Upper lobe of left lung (tissue), 6 donors: ENCODE measurements around the gene NCBP3. TPM values are rescaled to one million over a fixed set of nuclear protein-coding genes. Genes with fewer than 3 reads are reported as not detected.

Experiments used
- ATAC-seq, 2 donors: fragments of 200-7000 bp; cut with Tn5 transposase; one replicate each; pipeline ENCODE4 v1.9.1; 2022; ENCODE audit warnings: mild to moderate bottlenecking in 2 of 2, moderate library complexity in 2 of 2; ENCODE audit not compliant: low FRiP score in 2 of 2
- DNase-seq, 2 donors: peaks; one replicate each; pipeline ENCODE4 v3.0.0-alpha.2; 2019 to 2020
- H3K27ac ChIP-seq, 4 donors: fragments of 200-600 bp; sonication (generic); one replicate each; pipeline ENCODE4 v1.5.1; 2016 to 2019
- H3K27me3 ChIP-seq, 4 donors: fragments of 200-600 bp; sonication (generic); one replicate each; pipeline ENCODE4 v1.5.1; 2017 to 2019
- H3K36me3 ChIP-seq, 4 donors: fragments of 200-600 bp; sonication (generic); one replicate each; pipeline ENCODE4 v1.5.1; 2016 to 2019
- H3K4me1 ChIP-seq, 4 donors: fragments of 200-600 bp; sonication (generic); one replicate each; pipeline ENCODE4 v1.5.1; 2018 to 2019
- H3K4me3 ChIP-seq, 4 donors: fragments of 200-600 bp; sonication (generic); one replicate each; pipeline ENCODE4 v1.5.1; 2017 to 2019; ENCODE audit warnings: mild to moderate bottlenecking in 2 of 4, moderate library complexity in 1 of 4
- H3K9me3 ChIP-seq, 4 donors: fragments of 200-600 bp; sonication (generic); one replicate each; pipeline ENCODE4 v1.5.1; 2018 to 2019
- CTCF ChIP-seq, 6 experiments: fragments of 450-650 bp in 4 of 6; fragments of 200-600 bp in 2 of 6; sonication (generic) in 2 of 6; IDR thresholded peaks; one replicate each; pipeline ENCODE4 v1.5.1; 2016 to 2019; ENCODE audit warnings: antibody characterized with exemption in 6 of 6
- EP300 ChIP-seq, 4 donors: sonication (generic); formaldehyde crosslinking; IDR thresholded peaks; one replicate each; pipeline ENCODE4 v1.5.1; 2017; ENCODE audit warnings: antibody characterized with exemption in 4 of 4, control low read depth in 2 of 4
- POLR2A ChIP-seq, 4 donors: fragments of 450-650 bp; IDR thresholded peaks; one replicate each; pipeline ENCODE4 v1.5.1; 2016 to 2017; ENCODE audit warnings: antibody characterized with exemption in 4 of 4, mild to moderate bottlenecking in 2 of 4
- POLR2AphosphoS5 ChIP-seq, 2 donors: sonication (generic); formaldehyde crosslinking; IDR thresholded peaks; one replicate each; pipeline ENCODE4 v1.5.1; 2017; ENCODE audit warnings: antibody characterized with exemption in 2 of 2
- WGBS, 2 donors: methylation state at CpG; one replicate each; pipeline ENCODE4 v1.1.5; 2017 to 2018; 5-methylcytosine and 5-hydroxymethylcytosine counted together
- total RNA-seq, 6 donors: library from RNA; depleted of rRNA in 4 of 6; stranded (reverse); fragments of >200 nt in 4 of 6; gene quantifications; one replicate each; pipeline versions ENCODE4 v1.1.0 to v1.2.1, GENCODE V29; 2016 to 2021
- donor health status: DM: no; HTN: no; CAD: no; lungs with moderate emphysema.
- donor health status: DM: no; HTN: yes; CAD: no; lungs with severe emphysema.

NCBP3 gene
- total RNA-seq, 6 donors from 2014 or later = 17.3 to 43.0 (median 32.5) TPM

GRCh38 chr17:3801792-3802191 lies 44.3 kb downstream of the NCBP3 start:
- Histone ChIP-seq H3K36me3 (peaks cover 0 to 5% (median 0%) of the 10 kb centered on the region in 4 donors), H3K27me3 (no peaks in the 10 kb centered on the region), H3K27ac (peak overlapping the region in 1 of 4 donors; percentile 76), H3K9me3 (no peaks in the 10 kb centered on the region), H3K4me3 (no peak overlapping the region), H3K4me1 (peaks cover 6 to 25% (median 9%) of the 10 kb centered on the region in 4 donors)
- no peak for TF ChIP-seq EP300 (IDR thresholded peaks at IDR 0.05)
- no peak for TF ChIP-seq POLR2AphosphoS5 (IDR thresholded peaks at IDR 0.05)
- TF ChIP-seq POLR2A (IDR thresholded peaks at IDR 0.05) = no peak
- no peak for TF ChIP-seq CTCF (IDR thresholded peaks at IDR 0.05)
- DNase-seq (no peak), ATAC-seq (no peak)
- 88 to 96% methylated on average over 10 of the region's 10 CpGs for WGBS, 2 donors

GRCh38 chr17:3801347-3801746 lies 44.7 kb downstream of the NCBP3 start:
- 89 to 92% methylated on average over 6 to 7 of the region's 7 CpGs for WGBS, 2 donors
- Histone ChIP-seq H3K4me1 (peaks cover 6 to 25% (median 9%) of the 10 kb centered on the region in 4 donors), H3K4me3 (no peak overlapping the region), H3K36me3 (peaks cover 0 to 3% (median 0%) of the 10 kb centered on the region in 4 donors), H3K27me3 (no peaks in the 10 kb centered on the region), H3K9me3 (no peaks in the 10 kb centered on the region), H3K27ac (peak overlapping the region in 2 of 4 donors; percentile 1 to 42)
- TF ChIP-seq POLR2A (IDR thresholded peaks at IDR 0.05) = no peak
- no peak for TF ChIP-seq POLR2AphosphoS5 (IDR thresholded peaks at IDR 0.05)
- no peak for TF ChIP-seq EP300 (IDR thresholded peaks at IDR 0.05)
- no peak for TF ChIP-seq CTCF (IDR thresholded peaks at IDR 0.05)
- DNase-seq = no peak
- ATAC-seq = no peak

GRCh38 chr17:3800362-3801271 lies 45.4 kb downstream of the NCBP3 start, which contains the start of gene ITGAE:
Gene ITGAE, minus strand, starts transcription at chr17:3801188. Its CDS starts 44 bp downstream, at chr17:3801144.
- ATAC-seq = no peak

GRCh38 chr17:3799181-3799945 lies 46.7 kb downstream of the NCBP3 start:
- ATAC-seq (no peak), DNase-seq (no peak)
- Histone ChIP-seq H3K4me3 (no peak overlapping the region), H3K4me1 (peaks cover 6 to 21% (median 9%) of the 10 kb centered on the region in 4 donors), H3K27me3 (no peaks in the 10 kb centered on the region), H3K9me3 (no peaks in the 10 kb centered on the region), H3K36me3 (no peaks in the 10 kb centered on the region), H3K27ac (peak overlapping the region in 2 of 4 donors; percentile 54 to 62)
- 78 to 85% methylated on average over 9 to 12 of the region's 12 CpGs for WGBS, 2 donors
- no peak for TF ChIP-seq POLR2AphosphoS5 (IDR thresholded peaks at IDR 0.05)
- TF ChIP-seq CTCF (IDR thresholded peaks at IDR 0.05) = no peak
- no peak for TF ChIP-seq POLR2A (IDR thresholded peaks at IDR 0.05)
- no peak for TF ChIP-seq EP300 (IDR thresholded peaks at IDR 0.05)

More at GRCh38 chr17:3800362-3801271, 45.4 kb downstream of the NCBP3 start, which contains the start of gene ITGAE:
- no peaks in the 10 kb centered on the region for H3K36me3 ChIP-seq
- no peaks in the 10 kb centered on the region for H3K27me3 ChIP-seq
- no peaks in the 10 kb centered on the region for H3K9me3 ChIP-seq
- 60 to 76% methylated on average over 10 to 15 of the region's 17 CpGs for WGBS, 2 donors
- H3K4me1 ChIP-seq = peaks cover 6 to 25% (median 9%) of the 10 kb centered on the region in 4 donors
- peak in 1 of 2 donors; percentile 66 for DNase-seq
- no peak within 1 kb of the TSS for H3K4me3 ChIP-seq
- TF ChIP-seq CTCF (IDR thresholded peaks at IDR 0.05) = no peak
- TF ChIP-seq POLR2AphosphoS5 (IDR thresholded peaks at IDR 0.05) = no peak
- TF ChIP-seq EP300 (IDR thresholded peaks at IDR 0.05) = no peak
- TF ChIP-seq POLR2A (IDR thresholded peaks at IDR 0.05) = peak in 1 of 4 donors; percentile 17
- peak within 1 kb of the TSS in 2 of 4 donors; percentile 42 to 76 for H3K27ac ChIP-seq
